Dendritic cell treated with granulocyte-macrophage colony-stimulating factor and Interleukin-4, amounts not matched to agents 40 ng/mL and 50 ng/mL, for 4 days (primary cell): ENCODE measurements around the gene SULT1A4.
"Not testable (repeated sequence)": the region's sequence is repeated elsewhere in the genome, so short reads cannot be mapped to it uniquely, and the experiment has no call there.

Source experiments
- H3K27ac Mint-ChIP-seq: one replicate; pipeline ENCODE4 v1.8.0; 2022; ENCODE audit warnings: mild to moderate bottlenecking, mixed read lengths
- H3K27me3 Mint-ChIP-seq: one replicate; pipeline ENCODE4 v1.8.0; 2022; ENCODE audit warnings: mild to moderate bottlenecking, mixed read lengths
- H3K36me3 Mint-ChIP-seq: one replicate; pipeline ENCODE4 v1.8.0; 2022; ENCODE audit warnings: low read depth, mixed read lengths
- H3K4me1 Mint-ChIP-seq: one replicate; pipeline ENCODE4 v1.8.0; 2022; ENCODE audit warnings: low read depth, mixed read lengths
- H3K4me3 Mint-ChIP-seq: one replicate; pipeline ENCODE4 v1.8.0; 2022; ENCODE audit warnings: mild to moderate bottlenecking, moderate library complexity, mixed read lengths
- H3K9me3 Mint-ChIP-seq: one replicate; pipeline ENCODE4 v1.8.0; 2022; ENCODE audit warnings: mixed read lengths
- intact Hi-C: fragments of 100-400 bp; cut with micrococcal nuclease; formaldehyde crosslinking; loops from one replicate; pipeline ENCODE4 v1.15.0; 2022

The SULT1A4 gene

DNA sequence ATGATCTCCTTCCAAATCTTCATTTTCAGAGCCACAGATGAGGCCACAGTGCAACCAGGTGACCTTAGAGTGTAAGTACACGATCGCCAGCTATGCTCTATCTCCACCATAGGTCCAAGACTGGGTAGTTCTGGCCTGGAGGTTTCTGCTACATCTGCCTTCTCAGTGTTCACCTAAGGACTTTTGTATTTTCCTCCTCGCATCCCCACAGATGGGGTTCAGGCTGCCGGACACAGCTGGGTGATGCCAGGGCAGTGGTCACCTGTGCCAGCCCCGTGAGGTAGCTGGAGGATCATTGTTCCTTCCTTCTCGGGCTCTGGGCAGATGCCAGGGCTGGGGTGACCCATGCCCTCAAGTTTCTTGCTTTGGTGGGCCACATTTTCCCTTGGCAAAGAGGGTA, 46.6 kb downstream of the SULT1A4 start, which contains the start of gene NPIPB12:
TSS of gene NPIPB12 (minus strand) at position 101 of the 400 bp plus-strand sequence.
- intact Hi-C loops, H3K4me1 Mint-ChIP-seq, H3K9me3 Mint-ChIP-seq, H3K36me3 Mint-ChIP-seq, H3K27me3 Mint-ChIP-seq, H3K27ac Mint-ChIP-seq, H3K4me3 Mint-ChIP-seq: not testable (repeated sequence)
